ENCODE results near the gene ETS1.

The ETS1 gene

GRCh38 chr11:128520888-128521681 lies 66.3 kb downstream of the ETS1 start:
- DNase-seq (ENCODE audit: low read depth, low spot score), result no peak

- no peak for DNase-seq (ENCODE audit: low read depth, low spot score)
These were observed 67.0 kb downstream of the ETS1 start for GRCh38 chr11:128520206-128520887.

- no peak for DNase-seq (ENCODE audit: low read depth, low spot score)
These were observed 68.0 kb downstream of the ETS1 start for GRCh38 chr11:128519338-128519737.

- no peak for DNase-seq (ENCODE audit: low read depth, low spot score)
These were observed 68.7 kb downstream of the ETS1 start for GRCh38 chr11:128518493-128519207.

- DNase-seq (ENCODE audit: low read depth, low spot score), result no peak
These were observed 69.7 kb downstream of the ETS1 start for GRCh38 chr11:128517451-128518230.

GRCh38 chr11:128516886-128517285 lies 70.5 kb downstream of the ETS1 start:
- no peak for DNase-seq (ENCODE audit: low read depth, low spot score)

- no peak for DNase-seq (ENCODE audit: low read depth, low spot score)
These were observed 71.3 kb downstream of the ETS1 start for GRCh38 chr11:128515826-128516778.

- DNase-seq (ENCODE audit: low read depth, low spot score), result no peak
These were observed 72.3 kb downstream of the ETS1 start for GRCh38 chr11:128515086-128515485.

GRCh38 chr11:128513915-128514681 lies 73.3 kb downstream of the ETS1 start:
- no peak for DNase-seq (ENCODE audit: low read depth, low spot score)

GRCh38 chr11:128512474-128512996 lies 74.8 kb downstream of the ETS1 start:
- DNase-seq (ENCODE audit: low read depth, low spot score), result no peak

GRCh38 chr11:128511712-128512111 lies 75.6 kb downstream of the ETS1 start:
- DNase-seq (ENCODE audit: low read depth, low spot score), result no peak

GRCh38 chr11:128509621-128510389 lies 77.6 kb downstream of the ETS1 start:
- no peak for DNase-seq (ENCODE audit: low read depth, low spot score)

- DNase-seq (ENCODE audit: low read depth, low spot score), result no peak
These were observed 78.4 kb downstream of the ETS1 start for GRCh38 chr11:128508770-128509510.

- DNase-seq (ENCODE audit: low read depth, low spot score), result no peak
These were observed 79.4 kb downstream of the ETS1 start for GRCh38 chr11:128507936-128508335.

- DNase-seq (ENCODE audit: low read depth, low spot score), result no peak
These were observed 80.3 kb downstream of the ETS1 start for GRCh38 chr11:128506999-128507611.

- no peak for DNase-seq (ENCODE audit: low read depth, low spot score)
These were observed 81.0 kb downstream of the ETS1 start for GRCh38 chr11:128506356-128506755.

GRCh38 chr11:128505449-128506065 lies 81.8 kb downstream of the ETS1 start:
- no peak for DNase-seq (ENCODE audit: low read depth, low spot score)
